ENCODE data around the gene SLC6A12.

GRCh38 chr12:191541-191940, 22.4 kb downstream of the SLC6A12 start:
- TF ChIP-seq TOX (CRISPR knock-in tag; IDR thresholded peaks at IDR 0.05; ENCODE audit: borderline replicate concordance) = no peak
- TF ChIP-seq RARB (CRISPR knock-in tag; IDR thresholded peaks at IDR 0.05) = no peak
- no peak for TF ChIP-seq GLIS3 (CRISPR knock-in tag; IDR thresholded peaks at IDR 0.05)
- no peak for TF ChIP-seq ZC3H10 (CRISPR knock-in tag; IDR thresholded peaks at IDR 0.05)
- no peak for TF ChIP-seq OSR1 (CRISPR knock-in tag; IDR thresholded peaks at IDR 0.05)
- TF ChIP-seq ARNTL (CRISPR knock-in tag; IDR thresholded peaks at IDR 0.05; ENCODE audit: borderline replicate concordance, low read depth) = no peak
- TF ChIP-seq ISL1 (CRISPR knock-in tag; IDR thresholded peaks at IDR 0.05) = no peak
